ENCODE measurements around the gene LRG1.

Gene LRG1

DNA sequence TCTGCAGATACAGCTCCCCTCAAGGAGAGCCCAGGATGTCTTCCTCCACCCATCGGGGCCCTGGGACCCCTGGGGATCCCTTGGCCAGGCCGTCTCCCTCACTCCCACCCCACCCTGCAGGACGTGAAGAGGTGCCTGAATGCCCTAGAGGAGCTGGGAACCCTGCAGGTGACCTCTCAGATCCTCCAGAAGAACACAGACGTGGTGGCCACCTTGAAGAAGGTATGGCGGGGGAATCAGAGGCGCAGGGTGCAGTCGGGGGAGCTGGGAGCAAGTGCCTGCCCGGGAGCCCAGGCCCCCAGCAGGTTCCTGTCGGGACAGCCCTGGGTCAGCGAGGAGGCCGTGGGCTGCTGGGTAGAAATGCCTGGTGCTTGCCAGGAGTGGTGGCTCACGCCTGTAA lies 41.1 kb downstream of the LRG1 start:
- Histone ChIP-seq H3K9ac (ENCODE audit: low read length) (no peak overlapping the region), H3K27me3 (ENCODE audit: control insufficient read depth, insufficient read depth, low read length) (no peaks in the 10 kb centered on the region), H3K4me3 (ENCODE audit: low read length) (no peak overlapping the region), H3K36me3 (ENCODE audit: control insufficient read depth, insufficient read depth, low read length) (no peaks in the 10 kb centered on the region), H3K9me3 (ENCODE audit: control insufficient read depth, low read length) (no peaks in the 10 kb centered on the region), H3K4me1 (ENCODE audit: control insufficient read depth, insufficient read depth, low read length) (no peaks in the 10 kb centered on the region)

DNA sequence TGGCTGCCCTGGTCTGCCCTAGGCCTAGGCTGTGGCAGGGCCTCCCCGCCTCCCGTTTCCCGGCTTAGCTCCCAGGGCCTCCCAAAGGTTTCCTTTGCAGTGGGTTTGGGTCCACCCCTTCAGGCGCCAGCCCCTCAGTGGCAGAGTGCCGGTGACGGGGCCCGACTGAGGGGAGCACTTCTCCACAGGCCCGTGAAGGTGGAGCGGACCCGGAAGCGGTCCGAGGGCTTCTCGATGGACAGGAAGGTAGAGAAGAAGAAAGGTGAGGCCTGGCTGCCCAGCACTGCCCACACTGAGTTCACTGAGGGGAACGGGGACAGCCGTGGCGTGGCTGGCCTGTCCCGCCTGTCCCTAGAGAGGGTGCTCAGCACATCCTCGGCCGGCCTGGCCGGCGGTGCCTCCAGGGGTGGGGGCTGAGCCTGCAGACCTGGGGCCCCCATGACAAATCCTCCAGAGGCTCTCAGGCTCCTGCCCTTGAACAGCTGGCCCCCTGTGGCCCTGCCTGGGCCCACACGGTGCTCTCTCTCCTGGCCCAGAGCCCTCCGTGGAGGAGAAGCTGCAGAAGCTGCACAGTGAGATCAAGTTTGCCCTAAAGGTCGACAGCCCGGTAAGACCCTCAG lies 42.0 kb downstream of the LRG1 start:
- no peaks in the 10 kb centered on the region for H3K36me3 ChIP-seq (ENCODE audit: control insufficient read depth, insufficient read depth, low read length)
- no peaks in the 10 kb centered on the region for H3K27me3 ChIP-seq (ENCODE audit: control insufficient read depth, insufficient read depth, low read length)
- no peaks in the 10 kb centered on the region for H3K4me1 ChIP-seq (ENCODE audit: control insufficient read depth, insufficient read depth, low read length)
- H3K9me3 ChIP-seq (ENCODE audit: control insufficient read depth, low read length), result no peaks in the 10 kb centered on the region
- no peak overlapping the region for H3K9ac ChIP-seq (ENCODE audit: low read length)
- no peak overlapping the region for H3K4me3 ChIP-seq (ENCODE audit: low read length)

- Histone ChIP-seq H3K4me3 (ENCODE audit: low read length) (no peak overlapping the region), H3K9ac (ENCODE audit: low read length) (no peak overlapping the region), H3K36me3 (ENCODE audit: control insufficient read depth, insufficient read depth, low read length) (no peaks in the 10 kb centered on the region), H3K9me3 (ENCODE audit: control insufficient read depth, low read length) (no peaks in the 10 kb centered on the region), H3K27me3 (ENCODE audit: control insufficient read depth, insufficient read depth, low read length) (no peaks in the 10 kb centered on the region), H3K4me1 (ENCODE audit: control insufficient read depth, insufficient read depth, low read length) (no peaks in the 10 kb centered on the region)
These were observed 43.5 kb downstream of the LRG1 start for GRCh38 chr19:4496304-4496703.

DNA sequence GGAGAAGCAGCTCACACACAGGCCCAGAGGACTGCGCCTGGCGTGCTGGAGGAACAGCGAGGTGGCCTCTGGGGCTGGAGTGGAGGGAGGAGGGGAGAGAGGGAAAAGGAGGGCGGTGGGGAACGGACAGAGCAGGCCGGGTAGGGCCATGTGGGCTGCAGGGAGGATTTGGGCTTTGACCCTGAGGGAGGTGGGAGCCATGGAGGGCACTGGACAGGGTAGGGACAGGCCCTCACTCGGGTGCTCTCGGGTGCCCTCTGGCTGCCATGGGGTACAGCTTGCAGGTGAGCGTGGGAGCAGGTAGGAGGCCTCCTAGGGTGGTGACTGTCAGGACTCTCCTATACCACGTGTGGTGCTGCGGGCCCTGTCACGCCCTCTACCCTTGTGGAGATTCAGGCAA lies 44.4 kb downstream of the LRG1 start:
- Histone ChIP-seq H3K27me3 (ENCODE audit: control insufficient read depth, insufficient read depth, low read length) (no peaks in the 10 kb centered on the region), H3K9ac (ENCODE audit: low read length) (no peak overlapping the region), H3K4me3 (ENCODE audit: low read length) (no peak overlapping the region), H3K4me1 (ENCODE audit: control insufficient read depth, insufficient read depth, low read length) (no peaks in the 10 kb centered on the region), H3K36me3 (ENCODE audit: control insufficient read depth, insufficient read depth, low read length) (no peaks in the 10 kb centered on the region), H3K9me3 (ENCODE audit: control insufficient read depth, low read length) (no peaks in the 10 kb centered on the region)

GRCh38 chr19:4494691-4495064 lies 45.2 kb downstream of the LRG1 start:
- Histone ChIP-seq H3K4me3 (ENCODE audit: low read length) (no peak overlapping the region), H3K27me3 (ENCODE audit: control insufficient read depth, insufficient read depth, low read length) (no peaks in the 10 kb centered on the region), H3K36me3 (ENCODE audit: control insufficient read depth, insufficient read depth, low read length) (no peaks in the 10 kb centered on the region), H3K4me1 (ENCODE audit: control insufficient read depth, insufficient read depth, low read length) (no peaks in the 10 kb centered on the region), H3K9ac (ENCODE audit: low read length) (no peak overlapping the region), H3K9me3 (ENCODE audit: control insufficient read depth, low read length) (no peaks in the 10 kb centered on the region)

GRCh38 chr19:4493929-4494690 lies 45.7 kb downstream of the LRG1 start:
- H3K36me3 ChIP-seq (ENCODE audit: control insufficient read depth, insufficient read depth, low read length), result no peaks in the 10 kb centered on the region
- H3K4me1 ChIP-seq (ENCODE audit: control insufficient read depth, insufficient read depth, low read length), result no peaks in the 10 kb centered on the region
- H3K9ac ChIP-seq (ENCODE audit: low read length), result no peak overlapping the region
- H3K9me3 ChIP-seq (ENCODE audit: control insufficient read depth, low read length), result no peaks in the 10 kb centered on the region
- no peaks in the 10 kb centered on the region for H3K27me3 ChIP-seq (ENCODE audit: control insufficient read depth, insufficient read depth, low read length)
- H3K4me3 ChIP-seq (ENCODE audit: low read length), result no peak overlapping the region

DNA sequence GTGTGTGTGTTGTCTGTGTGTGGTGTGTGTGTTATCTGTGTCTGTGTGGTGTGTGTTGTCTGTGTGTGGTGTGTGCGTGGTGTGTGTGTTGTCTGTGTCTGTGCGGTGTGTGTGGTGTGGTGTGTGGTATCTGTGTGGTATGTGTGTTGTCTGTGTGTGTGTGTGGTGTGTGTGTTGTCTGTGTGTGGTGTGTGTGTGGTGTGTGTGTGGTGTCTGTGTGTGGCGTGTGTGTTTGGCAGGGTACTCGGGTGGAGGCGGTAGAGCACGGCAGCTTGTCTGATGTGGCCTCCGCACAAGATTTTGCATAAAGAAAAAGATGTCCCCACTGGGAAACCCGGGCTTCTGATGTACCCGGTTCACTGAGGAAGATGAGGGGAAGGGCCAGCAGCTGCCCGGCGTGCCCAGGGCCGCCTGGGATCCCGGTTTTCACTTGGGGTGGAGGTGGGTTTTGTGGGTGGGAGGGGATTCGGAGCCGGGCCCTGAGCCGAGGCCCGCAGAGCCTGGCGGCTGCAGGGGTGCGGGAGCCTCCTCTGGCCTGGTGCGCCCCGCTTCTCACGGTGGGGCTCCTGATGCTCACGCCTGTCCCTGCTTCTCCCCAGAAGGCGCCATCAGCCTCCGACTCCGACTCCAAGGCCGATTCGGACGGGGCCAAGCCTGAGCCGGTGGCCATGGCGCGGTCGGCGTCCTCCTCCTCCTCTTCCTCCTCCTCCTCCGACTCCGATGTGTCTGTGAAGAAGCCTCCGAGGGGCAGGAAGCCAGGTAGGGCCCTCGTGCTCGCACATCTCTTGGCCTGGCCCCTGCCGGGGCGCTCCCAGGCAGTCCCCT lies 46.5 kb downstream of the LRG1 start:
- no peaks in the 10 kb centered on the region for H3K36me3 ChIP-seq (ENCODE audit: control insufficient read depth, insufficient read depth, low read length)
- no peaks in the 10 kb centered on the region for H3K4me1 ChIP-seq (ENCODE audit: control insufficient read depth, insufficient read depth, low read length)
- H3K27me3 ChIP-seq (ENCODE audit: control insufficient read depth, insufficient read depth, low read length), result no peaks in the 10 kb centered on the region
- H3K9me3 ChIP-seq (ENCODE audit: control insufficient read depth, low read length), result no peaks in the 10 kb centered on the region
- no peak overlapping the region for H3K9ac ChIP-seq (ENCODE audit: low read length)
- H3K4me3 ChIP-seq (ENCODE audit: low read length), result no peak overlapping the region

- H3K36me3 ChIP-seq (ENCODE audit: control insufficient read depth, insufficient read depth, low read length), result no peaks in the 10 kb centered on the region
These were observed 47.3 kb downstream of the LRG1 start for GRCh38 chr19:4492337-4493103.

GRCh38 chr19:4491446-4491845 lies 48.4 kb downstream of the LRG1 start:
- no peaks in the 10 kb centered on the region for H3K4me1 ChIP-seq (ENCODE audit: control insufficient read depth, insufficient read depth, low read length)
- H3K36me3 ChIP-seq (ENCODE audit: control insufficient read depth, insufficient read depth, low read length), result no peaks in the 10 kb centered on the region
- no peak overlapping the region for H3K9ac ChIP-seq (ENCODE audit: low read length)
- H3K9me3 ChIP-seq (ENCODE audit: control insufficient read depth, low read length), result no peaks in the 10 kb centered on the region
- H3K4me3 ChIP-seq (ENCODE audit: low read length), result no peak overlapping the region
- no peaks in the 10 kb centered on the region for H3K27me3 ChIP-seq (ENCODE audit: control insufficient read depth, insufficient read depth, low read length)

More at GRCh38 chr19:4492337-4493103, 47.3 kb downstream of the LRG1 start:
- H3K9ac ChIP-seq (ENCODE audit: low read length), result no peak overlapping the region
- no peaks in the 10 kb centered on the region for H3K4me1 ChIP-seq (ENCODE audit: control insufficient read depth, insufficient read depth, low read length)
- H3K4me3 ChIP-seq (ENCODE audit: low read length), result no peak overlapping the region
- no peaks in the 10 kb centered on the region for H3K27me3 ChIP-seq (ENCODE audit: control insufficient read depth, insufficient read depth, low read length)
- H3K9me3 ChIP-seq (ENCODE audit: control insufficient read depth, low read length), result no peaks in the 10 kb centered on the region

- no peaks in the 10 kb centered on the region for H3K27me3 ChIP-seq (ENCODE audit: control insufficient read depth, insufficient read depth, low read length)
- no peaks in the 10 kb centered on the region for H3K9me3 ChIP-seq (ENCODE audit: control insufficient read depth, low read length)
- no peaks in the 10 kb centered on the region for H3K4me1 ChIP-seq (ENCODE audit: control insufficient read depth, insufficient read depth, low read length)
- no peak overlapping the region for H3K4me3 ChIP-seq (ENCODE audit: low read length)
- no peaks in the 10 kb centered on the region for H3K36me3 ChIP-seq (ENCODE audit: control insufficient read depth, insufficient read depth, low read length)
- H3K9ac ChIP-seq (ENCODE audit: low read length), result no peak overlapping the region
These were observed 51.3 kb downstream of the LRG1 start for GRCh38 chr19:4488496-4488895.

DNA sequence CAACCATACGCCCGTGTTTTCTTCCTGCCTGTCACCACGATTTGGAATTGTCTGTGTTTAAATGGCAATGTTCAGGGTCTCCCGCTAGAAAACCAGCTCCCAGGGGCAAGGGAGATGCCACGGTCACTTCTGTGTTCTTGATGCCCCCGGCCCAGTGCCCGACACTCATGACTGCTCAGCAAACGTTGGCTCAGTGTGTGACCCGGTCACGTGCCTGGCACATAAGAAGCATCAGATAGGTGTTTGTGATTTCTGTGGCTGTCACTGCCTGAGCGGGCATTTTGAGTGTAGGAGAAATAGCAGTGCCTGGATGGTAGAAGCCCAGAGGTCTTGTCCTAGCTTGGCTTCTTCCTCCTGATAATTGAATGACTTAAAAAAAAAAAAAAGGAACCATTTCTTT lies 52.3 kb downstream of the LRG1 start:
- Histone ChIP-seq H3K4me3 (ENCODE audit: low read length) (no peak overlapping the region), H3K36me3 (ENCODE audit: control insufficient read depth, insufficient read depth, low read length) (no peaks in the 10 kb centered on the region), H3K27me3 (ENCODE audit: control insufficient read depth, insufficient read depth, low read length) (no peaks in the 10 kb centered on the region), H3K9me3 (ENCODE audit: control insufficient read depth, low read length) (no peaks in the 10 kb centered on the region), H3K9ac (ENCODE audit: low read length) (no peak overlapping the region), H3K4me1 (ENCODE audit: control insufficient read depth, insufficient read depth, low read length) (no peaks in the 10 kb centered on the region)

Measured in mucosa of stomach (tissue), 1 donor.